ENCODE measurements around the gene UBE2D4.
"Not testable (repeated sequence)": the region's sequence is repeated elsewhere in the genome, so short reads cannot be mapped to it uniquely, and the experiment has no call there.

The UBE2D4 gene

DNA sequence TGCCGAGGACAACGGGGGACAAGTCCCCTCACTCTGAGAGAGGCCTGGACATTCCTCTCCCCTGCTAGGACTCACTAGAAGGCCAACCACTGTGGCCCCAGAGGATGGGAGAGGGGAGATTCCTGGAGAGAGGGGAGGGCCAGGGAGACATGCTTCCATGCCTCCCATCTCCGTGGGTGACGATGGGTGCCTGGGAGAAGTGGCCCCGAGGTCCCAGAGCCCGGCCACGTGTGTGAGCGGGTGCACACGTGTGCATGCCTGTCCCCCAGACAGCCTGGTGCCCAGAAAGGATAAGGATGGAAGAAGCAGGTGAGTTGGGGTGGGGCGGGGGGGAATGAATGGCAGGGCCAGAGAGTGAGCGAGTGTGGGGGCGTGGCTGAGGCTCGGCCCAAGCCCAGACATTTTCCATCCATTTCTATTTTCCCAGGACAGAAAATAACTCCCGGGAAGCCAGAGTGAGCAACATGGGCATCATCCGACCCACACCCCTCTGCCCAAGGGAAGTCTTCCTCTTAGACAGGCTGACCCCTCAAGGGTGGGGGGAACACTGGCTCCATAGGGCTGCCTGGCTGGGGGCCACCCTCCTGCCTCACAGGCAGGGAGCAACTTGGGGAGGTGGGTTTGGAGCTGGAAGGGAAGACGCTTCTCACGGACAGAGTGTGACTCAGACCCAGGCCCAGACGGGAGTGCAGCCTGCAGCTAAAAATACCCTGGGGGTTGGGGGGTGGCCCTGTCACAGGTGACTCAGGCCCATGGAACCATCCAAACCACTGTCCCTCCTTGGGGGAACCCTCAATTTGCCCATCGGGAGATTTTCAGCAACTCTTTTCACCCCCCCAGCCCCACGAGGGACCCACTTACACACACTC, 42.2 kb downstream of the UBE2D4 start:
- DNase-seq (ENCODE audit: low spot score): not testable (repeated sequence)

- not testable (repeated sequence) for DNase-seq (ENCODE audit: low spot score)
Measured at GRCh38 chr7:43969586-43969985, 43.4 kb downstream of the UBE2D4 start.

DNA sequence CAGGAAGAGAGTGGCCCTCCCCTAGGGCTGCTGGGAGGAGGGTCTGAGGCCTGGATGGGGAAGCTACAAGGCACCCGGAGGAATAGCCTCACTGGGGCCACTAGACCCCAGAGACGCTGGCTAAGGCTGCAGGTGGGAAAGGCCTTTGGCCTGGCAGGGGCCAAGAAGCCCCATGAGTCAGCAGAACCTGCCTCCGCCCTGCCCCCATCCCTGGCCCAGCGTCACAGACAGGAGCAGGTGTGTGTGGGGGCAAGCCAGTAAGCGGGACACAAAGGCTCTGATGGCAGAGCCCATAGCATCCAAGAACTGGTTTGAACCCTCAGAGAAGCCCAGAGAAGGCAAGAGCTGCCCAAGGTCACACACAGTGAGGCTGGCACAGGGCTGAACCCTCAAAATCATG, 44.5 kb downstream of the UBE2D4 start:
- DNase-seq (ENCODE audit: low spot score): not testable (repeated sequence)

- DNase-seq (ENCODE audit: low spot score): not testable (repeated sequence)
Measured at GRCh38 chr7:43974033-43974573, 47.9 kb downstream of the UBE2D4 start.

GRCh38 chr7:43974725-43975482, 48.7 kb downstream of the UBE2D4 start:
- not testable (repeated sequence) for DNase-seq (ENCODE audit: low spot score)

DNA sequence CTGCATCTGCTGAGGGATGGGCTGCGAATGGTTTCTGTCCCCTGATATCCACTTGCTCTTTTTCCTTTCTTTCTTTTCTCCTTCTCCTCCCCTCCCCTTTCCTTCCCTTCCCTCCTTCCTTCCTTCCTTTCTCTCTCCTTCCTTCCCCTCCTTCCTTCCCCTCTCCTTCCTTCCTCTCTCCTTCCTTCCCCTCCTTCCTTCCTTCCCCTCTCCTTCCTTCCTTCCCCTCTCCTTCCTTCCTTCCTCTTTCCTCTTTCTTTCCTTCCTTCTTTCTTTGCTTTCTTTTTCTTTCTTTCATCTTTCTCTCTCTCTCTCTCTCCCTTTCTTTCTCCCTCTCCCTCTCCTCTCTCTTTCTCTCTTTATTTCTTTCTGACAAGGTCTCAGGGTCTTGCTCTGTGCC, 51.3 kb downstream of the UBE2D4 start:
- no peak for DNase-seq (ENCODE audit: low spot score)

- DNase-seq (ENCODE audit: low spot score): not testable (repeated sequence)
Measured at GRCh38 chr7:43978102-43978501, 51.9 kb downstream of the UBE2D4 start.

DNA sequence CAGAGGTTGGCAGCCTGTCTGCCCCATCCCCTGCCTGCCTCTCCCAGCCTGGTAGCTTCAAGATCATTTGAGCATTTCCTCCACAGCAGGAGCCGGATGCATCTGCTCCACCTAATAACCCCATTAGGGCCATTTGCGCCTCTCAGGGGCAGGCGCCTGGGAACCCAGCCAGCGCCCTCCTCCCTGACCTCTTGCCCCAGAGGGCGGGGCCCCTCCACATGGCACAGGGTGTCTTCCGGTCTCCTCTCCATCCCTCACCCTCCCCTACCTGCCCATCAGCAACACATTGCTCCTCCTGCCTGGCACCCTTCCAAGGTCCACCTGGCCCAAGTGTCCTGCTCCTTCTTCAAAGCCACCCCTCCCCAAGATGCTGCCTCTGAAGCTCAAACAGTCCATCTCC, 56.6 kb downstream of the UBE2D4 start:
- DNase-seq (ENCODE audit: low spot score): not testable (repeated sequence)

DNA sequence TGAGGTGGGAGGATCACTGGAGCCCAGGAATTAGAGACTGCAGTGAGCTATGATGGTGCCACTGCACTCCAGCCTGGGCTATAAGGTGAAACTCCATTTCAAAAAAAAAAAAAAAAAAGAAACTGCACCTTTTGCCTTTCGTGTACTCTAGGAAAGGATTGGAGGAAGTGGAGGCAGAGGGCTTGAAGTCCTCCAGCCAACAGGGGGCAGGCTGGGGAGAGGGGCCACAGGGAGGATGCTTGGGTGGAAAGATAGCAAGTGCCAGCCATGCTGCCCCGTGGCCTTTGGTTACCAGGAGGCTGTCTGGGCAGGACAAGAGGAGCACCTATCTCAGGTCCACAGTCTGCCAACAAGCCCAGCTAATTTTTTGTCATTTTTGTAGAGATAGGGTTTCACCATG, 57.5 kb downstream of the UBE2D4 start:
- not testable (repeated sequence) for DNase-seq (ENCODE audit: low spot score)

- DNase-seq (ENCODE audit: low spot score): peak; percentile 56
Measured at GRCh38 chr7:43985904-43986864, 59.9 kb downstream of the UBE2D4 start.

DNA sequence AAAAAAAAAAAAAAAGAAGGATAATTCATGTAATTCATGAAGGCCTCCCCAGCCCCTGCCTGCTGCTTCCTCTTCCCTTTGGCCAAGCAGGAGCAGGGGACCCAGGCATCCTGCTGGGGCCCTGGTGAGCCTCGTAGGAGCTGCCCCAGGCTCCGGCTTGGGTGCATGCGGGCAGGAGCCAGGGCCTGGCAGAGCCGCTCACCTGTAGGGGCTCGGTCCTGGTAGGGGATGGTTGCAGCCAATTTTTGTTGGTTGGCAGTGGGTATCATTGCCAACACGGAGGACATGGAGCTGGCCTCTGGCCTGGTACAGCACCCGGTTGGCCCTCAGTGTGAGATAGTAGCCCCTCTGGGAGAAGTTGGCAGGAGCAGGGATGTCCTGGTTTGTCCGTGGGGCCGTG, 61.2 kb downstream of the UBE2D4 start:
- DNase-seq (ENCODE audit: low spot score): not testable (repeated sequence)

DNA sequence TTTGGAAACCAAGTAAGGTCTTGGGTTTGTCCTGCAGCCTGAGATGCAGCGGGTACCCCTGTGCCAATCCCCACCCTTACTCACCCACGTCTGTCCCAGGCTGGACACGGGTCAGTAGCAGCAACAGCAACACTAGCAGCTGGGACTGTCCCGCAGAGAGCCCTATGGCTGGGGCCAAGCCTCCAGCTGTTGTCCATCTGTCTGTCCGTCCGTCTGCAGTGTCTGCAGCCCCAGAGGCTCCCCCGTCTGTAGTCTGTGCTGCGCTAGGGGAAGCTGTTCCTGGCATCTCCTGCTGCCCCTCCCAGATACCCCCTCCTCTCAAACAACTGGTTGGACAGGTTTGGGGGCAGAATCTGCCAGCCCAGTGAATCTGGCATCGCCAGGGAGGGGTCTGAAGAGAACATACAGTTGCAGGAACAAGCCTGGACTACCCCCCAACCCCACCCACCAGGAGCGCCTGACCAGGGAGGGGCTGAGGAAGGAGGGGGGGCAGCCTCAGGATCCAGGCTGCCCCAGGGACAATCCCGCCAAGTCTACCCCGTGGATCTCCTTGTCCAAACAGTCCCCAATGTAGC, 63.9 kb downstream of the UBE2D4 start:
- not testable (repeated sequence) for DNase-seq (ENCODE audit: low spot score)

DNA sequence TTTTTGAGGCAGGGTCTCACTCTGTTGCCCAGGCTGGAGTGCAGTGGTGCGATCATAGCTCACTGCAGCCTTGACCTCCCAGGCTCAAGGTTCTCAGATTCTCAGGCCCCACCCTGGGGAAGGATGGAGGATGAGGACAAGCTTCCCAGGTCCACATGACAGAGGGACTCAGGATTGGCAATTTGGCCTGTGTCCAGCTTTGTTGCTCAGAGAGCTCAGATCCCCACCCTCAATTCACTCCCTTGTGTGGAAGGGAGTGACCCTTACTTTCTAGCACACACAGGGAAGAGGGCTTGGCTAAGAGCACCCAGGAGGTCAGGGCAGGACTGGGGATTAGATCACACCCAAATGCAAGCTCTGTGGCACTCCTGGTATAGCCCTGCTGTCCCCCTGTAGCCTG, 64.6 kb downstream of the UBE2D4 start:
- DNase-seq (ENCODE audit: low spot score): not testable (repeated sequence)

GRCh38 chr7:43992896-43993295, 66.7 kb downstream of the UBE2D4 start:
- DNase-seq (ENCODE audit: low spot score): peak; percentile 34

DNA sequence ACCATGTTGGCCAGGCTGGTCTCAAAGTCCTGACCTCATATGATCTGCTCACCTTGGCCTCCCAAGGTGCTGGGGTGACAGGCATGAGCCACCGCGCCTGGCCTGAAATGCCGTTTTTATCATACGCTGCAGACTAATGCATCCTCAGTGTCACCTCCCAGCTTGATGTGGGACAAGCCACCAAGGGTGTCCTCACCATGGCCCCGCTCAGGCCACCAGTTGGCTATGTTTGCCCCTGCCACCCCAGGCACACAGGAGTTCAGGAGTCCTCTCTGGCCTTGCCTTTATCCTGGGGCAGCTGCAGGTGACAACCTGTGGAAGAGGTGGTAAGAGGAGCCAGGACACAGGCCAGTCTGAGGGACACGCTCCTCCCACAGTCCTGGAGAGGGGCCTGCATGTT, 68.4 kb downstream of the UBE2D4 start:
- DNase-seq (ENCODE audit: low spot score): not testable (repeated sequence)

DNA sequence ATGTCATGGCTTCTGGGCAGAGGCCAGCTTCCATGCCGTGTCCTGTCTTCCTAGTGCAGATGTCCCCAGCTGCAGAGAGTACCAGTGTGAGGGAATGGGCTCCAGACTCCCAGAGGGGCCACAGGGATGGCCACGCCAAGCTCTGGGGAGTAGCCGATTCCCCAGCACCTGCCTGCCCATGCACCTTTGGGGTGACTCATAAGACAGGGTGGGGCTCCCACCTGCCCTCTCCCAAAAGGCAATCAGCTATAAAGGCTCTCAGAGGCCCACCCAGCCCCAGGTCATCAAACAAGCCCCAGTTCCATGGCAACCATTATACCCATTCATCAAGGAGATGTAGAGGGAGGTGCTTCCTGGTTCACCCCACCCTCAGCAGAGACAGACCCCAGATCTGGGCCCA, 71.3 kb downstream of the UBE2D4 start, which contains the start of gene SPDYE1:
SPDYE1 (plus strand) TSS at position 366 of the 400 bp plus-strand sequence. CDS start 2,053 bp downstream, outside the sequence.
- DNase-seq (ENCODE audit: low spot score): not testable (repeated sequence)
